ENCODE results near the gene GRB7.
"Not testable (repeated sequence)": the region's sequence is repeated elsewhere in the genome, so short reads cannot be mapped to it uniquely, and the experiment has no call there.

GRB7 gene

DNA sequence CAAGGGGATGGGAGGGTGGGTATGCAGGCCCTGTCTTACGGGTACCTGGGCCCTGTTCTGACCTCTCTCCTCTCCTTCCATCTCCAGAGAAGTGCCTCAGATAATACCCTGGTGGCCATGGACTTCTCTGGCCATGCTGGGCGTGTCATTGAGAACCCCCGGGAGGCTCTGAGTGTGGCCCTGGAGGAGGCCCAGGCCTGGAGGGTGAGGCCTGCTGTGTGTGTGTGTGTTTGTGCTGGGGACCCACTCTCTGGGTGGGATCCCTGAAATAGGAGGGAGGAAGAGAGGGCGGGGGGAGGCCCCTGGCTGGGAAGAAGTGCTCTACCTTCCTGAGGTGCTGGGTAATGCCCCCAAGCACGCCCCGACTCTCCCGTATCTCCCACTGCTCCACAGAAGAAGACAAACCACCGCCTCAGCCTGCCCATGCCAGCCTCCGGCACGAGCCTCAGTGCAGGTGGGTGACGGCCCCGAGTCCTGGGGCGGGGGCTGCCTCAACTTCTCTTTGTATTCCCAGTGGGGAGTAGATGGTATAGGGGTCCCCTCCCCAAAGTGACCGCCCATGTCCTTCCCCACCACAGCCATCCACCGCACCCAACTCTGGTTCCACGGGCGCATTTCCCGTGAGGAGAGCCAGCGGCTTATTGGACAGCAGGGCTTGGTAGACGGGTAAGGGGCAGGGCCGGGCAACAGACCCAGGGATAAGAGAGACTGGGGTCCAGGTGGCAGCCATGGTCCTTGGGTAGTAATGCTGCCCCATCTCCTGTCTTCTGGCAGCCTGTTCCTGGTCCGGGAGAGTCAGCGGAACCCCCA is 7.8 kb downstream of the GRB7 start:
- DNase-seq (ENCODE audit: low read depth), result no peak
- TF ChIP-seq POLR2A (IDR thresholded peaks at IDR 0.05; ENCODE audit: extremely low read depth, insufficient read length) (no peak), MYC (IDR thresholded peaks at IDR 0.05; ENCODE audit: low read depth, low read length) (no peak)
- TF ChIP-seq, protein P1, sequence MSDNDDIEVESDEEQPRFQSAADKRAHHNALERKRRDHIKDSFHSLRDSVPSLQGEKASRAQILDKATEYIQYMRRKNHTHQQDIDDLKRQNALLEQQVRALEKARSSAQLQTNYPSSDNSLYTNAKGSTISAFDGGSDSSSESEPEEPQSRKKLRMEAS (IDR thresholded peaks at IDR 0.05; ENCODE audit: low read depth, low read length), result no peak
- TF ChIP-seq, protein P2, sequence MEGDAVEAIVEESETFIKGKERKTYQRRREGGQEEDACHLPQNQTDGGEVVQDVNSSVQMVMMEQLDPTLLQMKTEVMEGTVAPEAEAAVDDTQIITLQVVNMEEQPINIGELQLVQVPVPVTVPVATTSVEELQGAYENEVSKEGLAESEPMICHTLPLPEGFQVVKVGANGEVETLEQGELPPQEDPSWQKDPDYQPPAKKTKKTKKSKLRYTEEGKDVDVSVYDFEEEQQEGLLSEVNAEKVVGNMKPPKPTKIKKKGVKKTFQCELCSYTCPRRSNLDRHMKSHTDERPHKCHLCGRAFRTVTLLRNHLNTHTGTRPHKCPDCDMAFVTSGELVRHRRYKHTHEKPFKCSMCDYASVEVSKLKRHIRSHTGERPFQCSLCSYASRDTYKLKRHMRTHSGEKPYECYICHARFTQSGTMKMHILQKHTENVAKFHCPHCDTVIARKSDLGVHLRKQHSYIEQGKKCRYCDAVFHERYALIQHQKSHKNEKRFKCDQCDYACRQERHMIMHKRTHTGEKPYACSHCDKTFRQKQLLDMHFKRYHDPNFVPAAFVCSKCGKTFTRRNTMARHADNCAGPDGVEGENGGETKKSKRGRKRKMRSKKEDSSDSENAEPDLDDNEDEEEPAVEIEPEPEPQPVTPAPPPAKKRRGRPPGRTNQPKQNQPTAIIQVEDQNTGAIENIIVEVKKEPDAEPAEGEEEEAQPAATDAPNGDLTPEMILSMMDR (IDR thresholded peaks at IDR 0.05; ENCODE audit: low read depth, low read length), result no peak

DNA sequence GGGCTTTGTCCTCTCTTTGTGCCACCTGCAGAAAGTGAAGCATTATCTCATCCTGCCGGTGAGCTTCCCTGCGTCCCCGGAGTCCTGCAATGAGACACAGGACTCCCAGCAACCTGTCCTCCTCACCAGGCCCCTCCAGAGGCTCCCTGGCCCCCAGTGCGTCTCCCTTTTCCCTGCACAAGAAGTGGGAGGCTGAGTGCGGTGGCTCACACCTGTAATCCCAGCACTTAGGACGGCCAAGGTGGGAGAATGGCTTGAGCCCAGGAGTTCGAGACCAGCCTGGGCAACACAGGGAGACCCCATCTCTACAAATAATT is 8.4 kb downstream of the GRB7 start:
- no peak overlapping the region for H3K4me3 ChIP-seq (ENCODE audit: low read depth, low read length)
- no peak for DNase-seq (ENCODE audit: low read depth)
- TF ChIP-seq MYC (IDR thresholded peaks at IDR 0.05; ENCODE audit: low read depth, low read length) (no peak), POLR2A (IDR thresholded peaks at IDR 0.05; ENCODE audit: extremely low read depth, insufficient read length) (no peak)
- TF ChIP-seq, protein P2 (IDR thresholded peaks at IDR 0.05; ENCODE audit: low read depth, low read length), result no peak

More for the DNA sequence above, 7.8 kb downstream of the GRB7 start:
- H3K4me3 ChIP-seq (ENCODE audit: low read depth, low read length), result no peak overlapping the region

DNA sequence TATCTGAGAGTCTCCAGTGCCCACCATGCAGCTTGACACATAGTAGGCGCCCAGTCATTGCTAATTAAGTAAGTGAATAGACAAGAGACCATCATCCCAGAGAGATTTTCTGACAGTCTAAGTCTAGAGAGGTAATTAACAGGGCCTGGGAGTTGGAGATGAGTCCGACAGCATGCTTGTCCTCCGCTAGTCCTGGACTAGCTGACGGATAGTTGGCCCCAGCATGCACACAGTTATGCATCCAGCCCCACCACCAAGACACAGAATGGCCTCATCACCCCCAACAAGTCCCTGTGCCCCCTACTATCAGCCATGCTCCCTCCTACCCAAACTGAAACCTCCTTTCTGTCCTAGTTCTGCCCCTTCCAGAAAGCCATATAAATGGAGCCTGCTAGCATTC is 10.0 kb downstream of the GRB7 start:
- no peak overlapping the region for H3K4me3 ChIP-seq (ENCODE audit: low read depth, low read length)
- TF ChIP-seq, protein P2 (IDR thresholded peaks at IDR 0.05; ENCODE audit: low read depth, low read length), result no peak
- TF ChIP-seq, protein P1 (IDR thresholded peaks at IDR 0.05; ENCODE audit: low read depth, low read length), result no peak
- DNase-seq (ENCODE audit: low read depth), result no peak

DNA sequence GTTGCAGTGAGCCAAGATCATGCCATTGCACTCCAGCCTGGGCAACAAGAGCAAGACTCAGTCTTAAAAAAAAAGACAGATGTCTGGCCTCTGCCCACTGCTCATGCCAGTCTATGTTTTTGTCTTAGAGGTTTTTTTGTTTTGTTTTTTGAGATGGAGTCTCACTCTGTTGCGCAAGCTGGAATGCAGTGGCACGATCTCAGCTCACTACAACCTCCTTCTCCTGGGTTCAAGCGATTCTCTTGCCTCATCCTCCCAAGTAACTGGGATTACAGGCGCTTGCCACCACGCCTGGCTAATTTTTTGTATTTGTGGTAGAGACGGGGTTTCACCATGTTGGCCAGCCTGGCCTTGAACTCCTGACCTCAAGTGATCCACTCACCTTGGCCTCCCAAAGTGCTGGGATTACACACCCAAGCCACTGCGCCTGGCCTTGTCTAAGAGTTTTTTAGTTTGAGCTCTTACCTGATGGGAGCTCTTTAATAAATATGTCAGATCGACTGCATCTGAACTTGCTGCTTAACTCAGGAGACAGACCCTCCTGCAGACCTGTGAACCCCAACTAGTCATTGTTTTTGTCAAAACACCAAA is 10.8 kb downstream of the GRB7 start:
- H3K4me3 ChIP-seq (ENCODE audit: low read depth, low read length); DNase-seq (ENCODE audit: low read depth): not testable (repeated sequence)

DNA sequence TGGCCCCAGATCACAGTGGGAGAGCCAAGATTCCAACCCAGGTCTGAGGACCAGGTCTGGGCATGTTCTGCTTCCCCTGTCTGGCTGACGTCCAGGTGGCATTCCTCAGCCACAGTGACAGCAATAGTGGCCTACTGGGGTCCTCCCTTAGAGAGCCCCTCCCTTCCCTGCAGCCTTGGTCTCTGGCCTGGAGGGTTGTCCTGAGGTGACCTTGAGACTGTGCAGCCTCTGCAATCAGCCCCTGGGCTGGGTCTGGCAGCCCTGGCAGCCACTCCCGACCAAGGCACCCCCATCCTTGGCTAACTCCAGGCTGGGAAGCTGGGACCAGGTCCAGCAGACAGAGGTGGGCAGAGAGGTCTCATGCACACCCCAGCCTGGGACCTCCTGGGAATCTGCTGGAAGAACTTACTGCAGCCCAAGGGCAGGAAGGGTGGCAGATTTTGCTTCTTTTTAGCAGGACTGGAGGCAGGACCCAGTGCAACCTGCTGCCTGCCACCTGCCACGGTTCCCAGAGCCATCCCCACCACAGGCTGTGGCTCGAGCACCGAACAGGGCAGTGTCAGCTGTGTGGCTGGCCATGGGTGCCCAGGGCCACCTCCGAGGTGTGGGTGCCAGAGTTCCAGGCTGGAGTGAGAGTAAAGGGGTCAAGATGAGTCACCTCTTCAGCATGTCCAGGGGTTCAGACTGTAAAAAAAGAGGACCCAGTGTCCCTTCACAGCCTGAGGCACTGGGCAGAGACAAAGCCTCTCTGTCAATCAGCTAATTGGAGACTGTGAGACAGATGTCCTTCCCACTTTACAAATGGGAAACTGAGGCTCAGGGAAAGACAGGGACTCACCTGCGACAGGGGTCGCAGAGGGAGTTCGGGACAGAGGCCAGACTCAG is 12.6 kb downstream of the GRB7 start:
- DNase-seq (ENCODE audit: low read depth), result no peak
- no peak for TF ChIP-seq POLR2A (IDR thresholded peaks at IDR 0.05; ENCODE audit: extremely low read depth, insufficient read length)
- TF ChIP-seq, protein P1 (IDR thresholded peaks at IDR 0.05; ENCODE audit: low read depth, low read length), result no peak
- no peak for TF ChIP-seq MYC (IDR thresholded peaks at IDR 0.05; ENCODE audit: low read depth, low read length)
- TF ChIP-seq, protein P2 (IDR thresholded peaks at IDR 0.05; ENCODE audit: low read depth, low read length), result no peak
- no peak overlapping the region for H3K4me3 ChIP-seq (ENCODE audit: low read depth, low read length)

DNA sequence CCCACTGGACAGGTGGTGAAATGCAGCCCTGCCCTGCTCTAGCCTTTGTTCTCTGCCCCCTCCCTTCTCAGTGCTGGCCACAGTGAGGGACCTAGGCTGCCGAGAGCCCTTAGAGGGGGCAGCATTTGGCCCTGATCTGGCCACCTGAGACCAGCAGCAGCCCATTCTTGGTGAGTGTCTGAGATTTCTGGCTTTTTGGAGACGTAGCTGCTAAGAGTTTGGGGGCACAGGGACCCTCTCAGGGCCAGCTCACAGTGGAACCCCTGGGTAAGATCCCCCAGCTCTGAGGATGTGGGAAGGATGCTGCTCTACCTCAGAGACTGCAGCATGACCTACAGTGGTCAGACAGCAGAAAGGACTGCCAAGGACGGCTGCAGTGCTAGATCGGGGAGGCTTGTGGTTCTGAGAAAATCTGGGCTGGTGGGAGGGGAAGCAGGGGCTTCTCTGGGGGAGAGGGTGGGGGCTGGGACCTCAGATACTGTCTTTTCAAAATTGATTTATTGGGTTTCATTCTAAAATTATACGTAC is 13.3 kb downstream of the GRB7 start:
- no peak for DNase-seq (ENCODE audit: low read depth)
- no peak overlapping the region for H3K4me3 ChIP-seq (ENCODE audit: low read depth, low read length)
- TF ChIP-seq POLR2A (IDR thresholded peaks at IDR 0.05; ENCODE audit: extremely low read depth, insufficient read length) (no peak), MYC (IDR thresholded peaks at IDR 0.05; ENCODE audit: low read depth, low read length) (no peak)
- TF ChIP-seq, protein P2 (IDR thresholded peaks at IDR 0.05; ENCODE audit: low read depth, low read length), result no peak
- TF ChIP-seq, protein P1 (IDR thresholded peaks at IDR 0.05; ENCODE audit: low read depth, low read length), result no peak
